K562 (cell line): ENCODE measurements around the gene MRFAP1. TPM values are rescaled to one million over a fixed set of nuclear protein-coding genes. Genes with fewer than 3 reads are reported as not detected.

Experiments
- C11orf30 ChIP-seq: fragments of 450-650 bp; IDR thresholded peaks from 2 replicates; pipeline ENCODE4 v1.6.1; 2016; ENCODE audit warnings: low read depth, mild to moderate bottlenecking
- DIDO1 ChIP-seq: fragments of 450-650 bp; IDR thresholded peaks from 2 replicates; pipeline ENCODE4 v1.6.1; 2016; ENCODE audit warnings: low read depth, missing biosample characterization, missing genetic modification characterization
- HOXB6 ChIP-seq: fragments of 250-450 bp; sonication (Bioruptor Pico); IDR thresholded peaks from 2 replicates; pipeline ENCODE4 v1.5.1; 2022; ENCODE audit warnings: mild to moderate bottlenecking, borderline replicate concordance
- MECOM ChIP-seq: fragments of 250-450 bp; sonication (Bioruptor Pico); IDR thresholded peaks from 2 replicates; pipeline ENCODE4 v1.8.0; 2022; ENCODE audit warnings: inconsistent platforms
- MTF1 ChIP-seq: fragments of 250-450 bp; sonication (Bioruptor Pico); IDR thresholded peaks from 2 replicates; pipeline ENCODE4 v1.9.0; 2021; ENCODE audit warnings: moderate library complexity, mild to moderate bottlenecking, inconsistent platforms, borderline replicate concordance
- NELFE ChIP-seq: IDR thresholded peaks from 2 replicates; pipeline ENCODE4 v1.6.1; 2011; ENCODE audit warnings: mild to moderate bottlenecking; ENCODE audit not compliant: insufficient read depth, insufficient read length
- SETDB1 ChIP-seq: IDR thresholded peaks from one replicate; pipeline ENCODE4 v1.6.1; 2012; ENCODE audit warnings: low read length, control low read depth, inconsistent platforms
- SMAD4 ChIP-seq: fragments of 250-450 bp; sonication (Bioruptor Pico); conservative IDR thresholded peaks from 2 replicates; pipeline ENCODE4 v1.8.0; 2021; ENCODE audit warnings: inconsistent platforms, mild to moderate bottlenecking, moderate library complexity
- TAL1 ChIP-seq: fragments of 450-650 bp; IDR thresholded peaks from 2 replicates; pipeline ENCODE4 v1.6.1; 2016; ENCODE audit warnings: mild to moderate bottlenecking
- TARDBP ChIP-seq: fragments of 450-650 bp; IDR thresholded peaks from 2 replicates; pipeline ENCODE4 v1.6.1; 2016
- ZNF121 ChIP-seq: sonication (generic); formaldehyde crosslinking; conservative IDR thresholded peaks from 2 replicates; pipeline ENCODE4 v1.8.0; 2022; ENCODE audit warnings: missing genetic modification reagents
- ZNF263 ChIP-seq: sonication (generic); formaldehyde crosslinking; IDR thresholded peaks from 2 replicates; pipeline ENCODE4 v1.8.0; 2022; ENCODE audit warnings: mild to moderate bottlenecking, missing genetic modification reagents, borderline replicate concordance
- polyA plus RNA-seq, 8 experiments: library from polyadenylated mRNA; depleted of rRNA in 4 of 8; stranded (reverse) in 5 of 8; unstranded in 3 of 8; fragments of >200 nt; fragmentation: Nextera tagmentation in 2 of 8; fragmentation: Illumina TruSeq in 1 of 8; extraction: Ambion mirVana in 2 of 8; extraction: Trizol in 1 of 8; gene quantifications; 2 replicates each; pipeline versions ENCODE4 v1.2.1 to v1.2.3, GENCODE V29; 2011 to 2014; ENCODE audit warnings: inconsistent platforms in 1 of 8, missing spikeins in 1 of 8
- total RNA-seq, 7 experiments: library from RNA; depleted of rRNA in 6 of 7; stranded (reverse); fragments of >200 nt in 6 of 7; fragmentation: Illumina TruSeq in 2 of 7; extraction: Trizol in 2 of 7; gene quantifications; 2 replicates each; pipeline versions ENCODE4 v1.2.1 to v1.2.3, GENCODE V29; 2011 to 2021; ENCODE audit warnings: low replicate concordance in 1 of 7
- TF ChIP-seq, protein P1 (sequence below): fragments of 450-650 bp; formaldehyde crosslinking; IDR thresholded peaks from 2 replicates; pipeline ENCODE4 v1.4.0; 2020; ENCODE audit warnings: mild to moderate bottlenecking, mixed read lengths
- TF ChIP-seq, protein P2 (sequence below), 2 experiments: fragments of 450-650 bp in 1 of 2; sonication (generic) in 1 of 2; formaldehyde crosslinking in 1 of 2; IDR thresholded peaks in 1 of 2; conservative IDR thresholded peaks in 1 of 2; 2 replicates each; pipeline versions ENCODE4 v1.6.1 to v1.8.1; 2016 to 2023; ENCODE audit warnings: mild to moderate bottlenecking in 2 of 2, moderate library complexity in 2 of 2, inconsistent platforms in 1 of 2, missing genetic modification reagents in 1 of 2
- TF ChIP-seq, protein P3 (sequence below): fragments of 450-650 bp; conservative IDR thresholded peaks from 2 replicates; pipeline ENCODE4 v1.6.1; 2016; ENCODE audit warnings: missing genetic modification characterization, low read depth, mild to moderate bottlenecking, control low read depth, missing compliant biosample characterization

The MRFAP1 gene
- total and polyA plus RNA-seq, 9 of the 15 experiments (the other 6 are each of a cell fraction or from before 2014, with no cell fraction given) = 46.0 to 270 (median 151) TPM

DNA sequence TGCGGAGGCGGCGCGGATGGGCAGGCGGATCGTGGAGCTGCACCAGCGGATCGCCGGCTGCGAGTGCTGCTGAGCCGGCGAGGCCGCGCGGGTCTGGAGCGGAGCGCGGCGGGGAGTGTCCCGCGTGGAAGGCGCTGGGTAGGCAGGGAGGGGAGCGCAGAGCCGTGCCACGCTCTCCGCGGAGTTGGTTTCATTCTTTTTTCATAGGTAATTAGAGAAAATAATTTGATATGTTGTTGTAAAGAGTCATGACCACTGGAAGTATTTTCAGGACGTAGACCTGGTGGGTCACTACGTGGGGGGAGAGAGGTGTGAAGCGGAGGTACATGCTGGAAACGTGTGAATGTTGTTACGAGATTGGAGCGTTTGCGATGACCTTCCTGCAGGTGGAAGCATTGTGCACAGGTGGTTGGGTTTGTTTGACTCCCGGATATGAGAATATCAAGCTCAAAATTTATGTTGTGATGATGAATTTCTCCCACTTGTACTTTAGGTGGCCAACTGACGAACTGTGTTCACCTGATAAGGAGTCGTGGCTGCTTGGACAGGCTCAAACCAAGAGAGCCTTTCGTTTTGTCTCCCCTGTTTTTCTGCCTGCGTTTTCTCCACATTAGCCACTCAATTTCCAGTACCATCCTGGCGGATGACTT is 34.1 kb downstream of the MRFAP1 start (continued):
- TF ChIP-seq NELFE = no peak
- TF ChIP-seq HOXB6 = no peak
- TF ChIP-seq C11orf30 = no peak
- no peak for TF ChIP-seq SETDB1
- TF ChIP-seq, protein P1, sequence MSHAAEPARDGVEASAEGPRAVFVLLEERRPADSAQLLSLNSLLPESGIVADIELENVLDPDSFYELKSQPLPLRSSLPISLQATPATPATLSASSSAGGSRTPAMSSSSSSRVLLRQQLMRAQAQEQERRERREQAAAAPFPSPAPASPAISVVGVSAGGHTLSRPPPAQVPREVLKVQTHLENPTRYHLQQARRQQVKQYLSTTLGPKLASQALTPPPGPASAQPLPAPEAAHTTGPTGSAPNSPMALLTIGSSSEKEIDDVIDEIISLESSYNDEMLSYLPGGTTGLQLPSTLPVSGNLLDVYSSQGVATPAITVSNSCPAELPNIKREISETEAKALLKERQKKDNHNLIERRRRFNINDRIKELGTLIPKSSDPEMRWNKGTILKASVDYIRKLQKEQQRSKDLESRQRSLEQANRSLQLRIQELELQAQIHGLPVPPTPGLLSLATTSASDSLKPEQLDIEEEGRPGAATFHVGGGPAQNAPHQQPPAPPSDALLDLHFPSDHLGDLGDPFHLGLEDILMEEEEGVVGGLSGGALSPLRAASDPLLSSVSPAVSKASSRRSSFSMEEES (CRISPR knock-in tag) = no peak
- TF ChIP-seq ZNF121 (CRISPR knock-in tag) = no peak
- no peak for TF ChIP-seq MTF1 (CRISPR knock-in tag)
- TF ChIP-seq ZNF263 (CRISPR knock-in tag) = 0 out of 2 replicates have a peak, but pooled peaks have one; percentile 46
- TF ChIP-seq, protein P2, sequence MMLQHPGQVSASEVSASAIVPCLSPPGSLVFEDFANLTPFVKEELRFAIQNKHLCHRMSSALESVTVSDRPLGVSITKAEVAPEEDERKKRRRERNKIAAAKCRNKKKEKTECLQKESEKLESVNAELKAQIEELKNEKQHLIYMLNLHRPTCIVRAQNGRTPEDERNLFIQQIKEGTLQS (IDR thresholded peaks at IDR 0.05) = peak; percentile 41
- TF ChIP-seq, protein P2 (CRISPR knock-in tag; conservative IDR thresholded peaks at IDR 0.05) = no peak
- TF ChIP-seq SMAD4 (CRISPR knock-in tag) = 0 out of 2 replicates have a peak, but pooled peaks have one; percentile 9
- TF ChIP-seq MECOM (CRISPR knock-in tag) = no peak
- TF ChIP-seq DIDO1 (tag) = no peak
- no peak for TF ChIP-seq TARDBP
- TF ChIP-seq TAL1 = peak; percentile 65
- TF ChIP-seq, protein P3, sequence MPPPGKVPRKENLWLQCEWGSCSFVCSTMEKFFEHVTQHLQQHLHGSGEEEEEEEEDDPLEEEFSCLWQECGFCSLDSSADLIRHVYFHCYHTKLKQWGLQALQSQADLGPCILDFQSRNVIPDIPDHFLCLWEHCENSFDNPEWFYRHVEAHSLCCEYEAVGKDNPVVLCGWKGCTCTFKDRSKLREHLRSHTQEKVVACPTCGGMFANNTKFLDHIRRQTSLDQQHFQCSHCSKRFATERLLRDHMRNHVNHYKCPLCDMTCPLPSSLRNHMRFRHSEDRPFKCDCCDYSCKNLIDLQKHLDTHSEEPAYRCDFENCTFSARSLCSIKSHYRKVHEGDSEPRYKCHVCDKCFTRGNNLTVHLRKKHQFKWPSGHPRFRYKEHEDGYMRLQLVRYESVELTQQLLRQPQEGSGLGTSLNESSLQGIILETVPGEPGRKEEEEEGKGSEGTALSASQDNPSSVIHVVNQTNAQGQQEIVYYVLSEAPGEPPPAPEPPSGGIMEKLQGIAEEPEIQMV (tag) = no peak
